NCI-H1930 (cell line): ENCODE data around the gene SLC22A8.
"Not testable (repeated sequence)": the region's sequence is repeated elsewhere in the genome, so short reads cannot be mapped to it uniquely, and the experiment has no call there.

ENCODE experiments used
- DNase-seq, 2 experiments: peaks; one replicate each; lab custom pipeline; 2025; lab: John Stamatoyannopoulos, UW

The SLC22A8 gene

DNA sequence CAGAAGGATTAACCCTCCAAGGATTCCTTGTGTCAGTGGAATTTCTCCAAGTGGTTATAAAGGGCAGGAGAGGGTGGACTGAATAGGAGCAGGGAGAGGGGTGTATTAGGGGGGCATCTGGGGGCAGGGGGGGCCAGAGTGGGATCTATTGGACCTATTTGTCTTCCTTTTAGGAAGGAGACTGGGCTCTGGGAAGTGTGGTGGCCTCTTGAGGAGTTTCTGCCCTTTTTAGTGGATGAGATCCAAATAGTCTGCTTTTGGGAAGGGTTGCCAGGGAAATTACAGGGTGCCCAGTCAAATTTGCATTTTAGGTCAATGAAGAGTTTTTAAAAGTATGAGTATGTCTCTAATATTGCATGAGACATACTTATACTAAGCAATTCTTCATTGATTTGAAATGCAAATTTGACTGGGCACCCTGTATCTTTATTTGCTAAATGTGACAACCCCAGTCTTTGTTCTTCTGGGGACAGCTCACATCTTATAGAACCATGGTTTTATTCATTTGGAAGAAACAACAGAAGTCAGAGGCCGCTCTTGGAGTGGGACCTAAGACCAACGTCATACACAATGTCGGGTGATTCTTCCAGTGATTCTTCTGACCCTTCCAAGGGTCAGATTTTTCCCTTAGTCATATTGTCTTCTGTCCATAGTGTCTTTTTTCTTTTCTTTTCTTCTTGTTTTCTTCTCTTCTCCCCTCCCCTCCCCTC lies 30.4 kb downstream of the SLC22A8 start:
- DNase-seq, result no peak

DNA sequence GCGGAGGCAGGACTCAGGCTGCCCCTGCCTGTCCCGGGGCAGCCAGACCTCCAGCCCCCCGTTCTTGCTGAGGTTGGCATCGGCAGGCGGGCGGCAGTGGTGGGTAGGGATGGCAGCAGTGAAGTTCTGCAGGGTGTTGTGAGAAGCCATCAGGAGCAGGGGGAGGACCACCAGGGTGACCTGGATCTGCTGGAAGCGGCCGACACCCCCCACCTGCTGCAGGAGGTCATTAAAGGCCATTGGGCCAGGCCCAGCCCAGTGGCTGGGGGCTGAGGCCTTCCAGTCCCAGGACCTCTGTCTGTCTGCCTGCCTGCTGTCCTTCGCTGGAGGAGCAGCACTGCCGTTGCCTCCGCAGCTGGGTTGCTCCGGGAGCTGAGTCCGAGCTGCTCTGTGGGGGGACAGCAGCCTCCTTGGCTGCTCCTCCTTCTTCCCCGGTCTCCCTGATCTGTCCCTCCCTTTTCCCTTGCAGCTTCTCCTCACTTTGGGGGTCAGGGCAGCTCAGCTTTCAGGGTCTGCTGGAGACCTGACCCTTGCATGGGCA lies 31.1 kb downstream of the SLC22A8 start, which contains the start of gene SLC22A6:
SLC22A6 (minus strand) TSS at position 517 of the 541 bp plus-strand sequence; CDS start at position 240, 277 bp downstream.
- no peak for DNase-seq

DNA sequence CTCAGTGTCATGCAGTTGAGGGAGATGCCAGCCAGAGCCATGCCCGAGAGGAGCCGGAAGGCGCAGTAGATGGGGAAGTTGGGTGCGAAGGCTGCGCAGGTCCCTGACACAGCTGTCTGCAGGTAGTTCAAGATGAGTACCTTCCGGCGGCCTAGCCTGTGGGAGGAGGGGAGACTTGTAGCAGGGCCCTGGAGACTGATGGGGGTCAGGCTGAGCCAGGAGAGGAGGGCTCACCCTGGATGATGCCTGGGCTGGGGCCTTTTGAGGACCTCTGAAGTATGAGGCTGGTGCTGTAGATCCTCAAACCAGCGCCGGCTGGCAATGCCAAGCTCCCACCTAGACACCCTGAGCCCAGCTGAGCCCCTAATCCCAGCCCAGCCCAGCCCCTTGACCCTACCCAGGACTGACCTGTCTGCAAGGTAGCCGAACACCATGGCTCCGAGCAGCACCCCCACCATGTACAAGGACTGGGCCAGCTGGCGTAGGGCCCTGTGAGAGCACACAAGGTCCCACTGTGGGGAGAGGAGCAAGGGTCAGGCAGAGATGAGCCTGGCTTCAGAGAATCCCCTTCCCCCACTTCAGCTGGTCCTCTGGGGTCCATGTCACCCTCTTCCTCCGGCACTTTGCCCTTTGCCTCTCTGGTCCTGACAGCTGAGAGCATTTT lies 32.0 kb downstream of the SLC22A8 start:
- DNase-seq, result no peak

DNA sequence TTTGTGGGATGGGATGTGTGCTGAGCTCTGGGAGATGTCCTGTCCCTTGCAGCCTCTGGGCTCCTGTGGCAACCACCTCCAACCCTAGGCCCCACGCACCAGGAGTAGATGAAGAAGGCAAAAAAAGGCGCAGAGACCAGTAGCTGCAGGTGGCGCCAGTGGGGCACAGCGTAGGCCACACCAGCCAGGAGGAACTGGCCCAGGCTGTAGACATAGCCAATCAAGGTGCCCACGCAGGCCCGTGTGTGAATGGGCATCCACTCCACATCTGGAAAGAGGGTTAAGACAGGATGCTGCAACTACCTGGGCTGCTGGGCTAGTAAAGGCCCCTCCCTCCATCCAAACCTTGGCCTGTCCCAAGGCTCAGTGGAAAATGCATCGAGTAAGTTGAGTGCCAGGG lies 33.9 kb downstream of the SLC22A8 start:
- no peak for DNase-seq

DNA sequence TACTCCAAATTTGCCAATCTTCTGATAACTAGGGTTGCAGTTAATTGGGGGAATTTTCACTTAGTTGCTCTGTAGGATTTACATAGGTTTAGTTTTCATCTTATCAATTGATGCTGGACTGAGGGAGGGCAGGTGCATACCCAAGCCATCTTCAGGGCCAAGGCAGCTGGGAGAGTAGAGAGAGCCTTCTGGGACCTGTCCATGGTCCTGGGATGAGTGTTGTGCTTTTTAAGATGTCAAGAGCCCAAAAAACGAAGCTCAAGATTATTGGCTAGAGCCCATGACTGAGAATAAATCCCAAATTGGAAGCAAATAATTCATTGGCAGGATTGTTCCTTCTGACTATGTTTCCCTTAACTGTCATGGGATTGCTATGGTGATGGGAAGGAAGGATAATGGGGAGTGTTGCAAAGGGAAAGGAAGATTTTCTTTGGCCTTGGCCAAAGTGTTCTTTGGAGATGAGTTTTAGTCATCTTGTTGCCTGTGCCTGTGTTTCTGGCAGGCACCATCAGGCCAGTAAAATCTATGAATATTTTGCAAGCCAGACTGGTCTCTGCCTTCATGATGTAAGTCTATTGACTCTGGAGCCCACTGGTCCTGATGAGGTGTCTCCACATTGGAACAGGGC lies 35.4 kb downstream of the SLC22A8 start:
- no peak for DNase-seq

DNA sequence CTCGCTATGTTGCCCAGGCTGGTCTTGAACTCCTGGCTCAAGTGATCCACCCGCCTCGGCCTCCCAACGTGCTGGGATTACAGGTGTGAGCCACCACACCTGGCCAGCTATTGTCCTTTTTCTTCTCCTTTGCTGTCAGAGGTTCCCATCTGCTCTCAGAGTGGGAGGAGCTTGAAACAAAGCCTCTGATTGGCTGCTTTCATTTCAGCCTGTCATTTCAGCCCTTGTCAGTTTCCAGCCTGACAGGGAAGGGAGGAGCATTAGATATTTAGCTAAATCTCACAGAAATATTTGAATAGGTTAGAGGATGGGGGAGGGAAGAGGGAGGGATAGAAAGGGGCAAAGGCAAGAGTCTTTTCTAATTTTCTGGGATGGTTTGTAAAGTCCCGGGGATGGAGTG lies 39.5 kb downstream of the SLC22A8 start:
- no peak for DNase-seq

DNA sequence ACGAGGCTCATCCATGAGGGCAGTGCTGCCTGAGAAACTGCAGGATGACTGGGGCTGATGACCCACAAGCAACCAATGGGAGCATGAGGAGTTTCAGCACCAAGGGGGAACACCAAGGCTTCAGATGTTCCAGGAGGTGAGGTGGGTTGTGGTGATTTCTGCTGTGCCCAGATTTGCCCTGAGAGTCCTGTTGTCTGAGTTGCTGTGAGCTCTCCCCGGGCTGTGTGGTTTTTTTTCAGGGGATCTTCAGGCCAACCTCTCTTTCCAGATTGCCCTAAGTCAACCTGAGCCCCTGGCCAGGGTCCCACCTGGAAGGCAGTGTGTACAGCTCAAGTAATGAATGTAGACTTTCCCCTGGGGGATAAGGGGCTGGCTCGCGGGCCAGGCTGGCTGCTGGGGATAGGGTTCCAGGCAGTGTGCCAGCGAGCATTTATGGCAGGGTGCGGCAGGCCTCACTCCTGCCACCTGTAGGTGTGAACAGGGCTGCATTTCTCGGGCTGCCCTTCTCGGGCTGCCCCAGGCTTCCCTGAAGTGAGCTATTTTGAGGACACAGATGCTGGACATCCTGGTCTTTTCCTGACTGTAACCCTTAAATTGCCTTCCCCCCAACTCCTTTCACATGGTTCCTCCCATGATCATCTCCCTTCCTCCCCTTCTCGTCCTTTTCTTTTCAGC lies 40.7 kb downstream of the SLC22A8 start:
- DNase-seq, result peak in 1 of 2 experiments; percentile 16

DNA sequence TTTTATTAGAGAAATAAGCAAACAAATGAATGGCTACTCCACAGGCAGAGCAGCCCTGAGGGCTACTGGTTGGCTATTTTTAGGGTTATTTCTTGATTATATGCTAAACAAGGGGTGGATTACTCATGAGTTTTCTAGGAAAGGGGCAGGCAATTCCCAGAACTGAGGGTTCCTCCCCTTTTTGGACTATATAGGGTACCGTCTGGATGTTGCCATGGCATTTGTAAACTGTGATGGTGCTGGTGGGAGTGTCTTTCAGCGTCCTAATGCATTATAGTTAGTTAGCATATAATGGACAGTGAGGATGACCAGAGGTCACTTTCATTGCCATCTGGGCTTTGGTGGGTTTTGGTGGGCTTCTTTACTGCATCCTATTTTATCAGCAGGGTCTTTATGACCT lies 50.1 kb downstream of the SLC22A8 start:
- DNase-seq, result no peak

DNA sequence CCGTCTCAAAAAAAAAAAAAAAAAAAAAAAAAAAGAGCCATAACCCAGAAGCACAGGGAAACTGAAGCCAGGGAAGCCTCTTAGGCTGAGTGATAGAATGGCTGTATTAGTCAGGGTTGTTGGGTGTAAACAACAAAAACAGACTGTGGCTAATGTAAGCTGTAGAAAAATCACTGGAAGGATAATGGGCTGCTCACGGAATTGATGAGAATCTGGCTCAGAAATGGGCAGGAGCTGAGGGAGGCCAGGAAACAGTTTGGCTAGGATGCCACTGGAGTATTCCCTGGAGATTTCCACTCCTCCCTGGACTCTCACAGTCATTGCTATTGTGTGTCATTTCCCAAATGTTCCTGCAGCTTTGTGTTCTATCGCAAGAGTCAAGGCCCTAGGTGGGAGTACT lies 53.2 kb downstream of the SLC22A8 start:
- no peak for DNase-seq

DNA sequence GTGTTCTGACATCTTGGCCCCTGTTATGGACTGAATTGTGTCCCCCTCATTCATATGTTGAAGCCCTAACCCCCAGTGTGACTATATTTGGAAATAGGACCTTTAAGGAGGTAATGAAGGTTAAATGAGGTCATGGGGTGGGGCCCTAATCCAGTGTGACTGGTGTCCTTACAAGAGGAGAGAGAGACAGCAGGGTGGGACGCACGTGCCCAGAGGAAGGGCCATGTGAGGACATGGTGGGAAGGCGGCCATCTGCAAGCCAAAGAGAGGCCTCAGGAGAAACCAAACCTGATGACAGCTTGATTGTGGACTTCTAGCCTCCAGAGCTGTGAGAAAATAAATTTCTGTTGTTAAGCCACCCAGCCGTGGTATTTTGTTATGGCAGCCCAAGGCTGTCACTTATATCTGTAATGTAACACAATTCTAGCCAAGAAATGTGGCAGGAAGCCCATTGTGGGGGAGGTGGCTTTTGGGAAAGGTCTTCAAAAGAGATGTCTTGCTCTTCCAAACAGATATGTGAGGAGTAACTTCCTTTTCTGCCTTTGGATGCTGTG lies 54.5 kb downstream of the SLC22A8 start:
- DNase-seq, result no peak

DNA sequence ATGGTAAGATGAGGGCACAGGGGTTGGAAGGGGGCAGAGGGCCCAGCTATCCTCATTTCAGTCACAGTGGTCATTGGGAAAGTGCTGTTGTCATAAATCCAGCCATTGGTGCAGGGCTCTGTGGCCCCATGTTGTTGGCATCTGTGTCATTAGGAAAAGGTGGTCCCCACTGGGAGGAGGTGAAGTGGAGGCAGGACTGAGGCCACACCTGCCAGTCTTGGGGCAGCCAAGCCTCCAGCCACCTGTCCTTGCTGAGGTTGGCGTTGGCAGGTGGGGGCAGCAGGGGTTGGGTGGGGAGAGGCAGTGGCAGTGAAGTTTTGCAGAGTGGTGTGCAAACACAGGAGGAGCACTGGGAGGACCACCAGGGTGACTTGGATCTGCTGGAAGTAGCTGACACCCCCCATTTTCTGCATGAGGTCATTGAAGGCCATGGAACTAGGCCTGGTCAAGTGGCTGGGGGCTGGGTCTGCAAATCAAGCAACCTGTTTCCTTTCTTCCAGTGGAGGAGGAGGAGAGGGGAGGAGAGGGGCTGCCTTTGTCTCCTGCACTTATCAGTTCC lies 56.1 kb downstream of the SLC22A8 start:
- no peak for DNase-seq

DNA sequence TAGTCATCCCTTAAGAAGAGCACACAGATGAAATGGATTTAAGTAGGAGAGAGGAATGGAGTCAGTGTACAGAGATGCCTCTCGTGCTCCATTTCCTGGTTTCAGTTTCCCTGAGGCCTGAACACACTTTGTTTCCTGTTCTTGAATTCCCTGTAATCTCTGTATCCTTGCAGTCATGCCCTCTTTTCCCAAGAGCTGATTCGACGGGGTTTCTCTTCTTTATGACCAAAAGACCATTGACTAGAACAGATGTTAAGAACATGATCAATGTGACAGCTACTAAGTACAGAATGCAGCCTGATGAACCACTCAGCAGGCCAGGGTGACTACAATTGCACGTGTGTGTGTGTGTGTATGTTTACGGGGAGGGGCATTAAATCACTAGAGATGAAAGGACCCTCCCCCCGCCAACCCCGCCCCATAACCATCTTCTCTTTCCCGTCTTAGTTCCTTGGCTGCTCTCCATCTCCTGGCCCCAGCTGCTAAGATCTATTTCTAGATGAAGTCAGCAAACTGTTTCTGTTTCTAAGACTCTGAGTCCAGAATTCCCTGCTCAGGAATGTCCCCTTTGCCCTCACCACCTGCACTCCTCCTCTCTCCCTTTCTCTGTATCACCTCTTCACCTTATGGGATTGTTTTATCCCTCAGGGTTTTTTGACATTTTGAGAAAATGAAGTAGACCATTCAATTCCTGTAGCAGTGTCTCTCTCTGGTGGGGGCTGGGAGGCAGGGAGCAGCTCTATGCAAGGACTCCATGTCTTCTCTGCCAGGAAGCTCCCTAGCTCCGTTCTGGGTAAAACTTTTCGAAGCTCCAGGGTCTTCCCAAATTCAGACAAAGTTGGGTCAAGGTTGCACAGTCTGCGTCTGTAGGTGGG lies 56.9 kb downstream of the SLC22A8 start:
- no peak for DNase-seq

DNA sequence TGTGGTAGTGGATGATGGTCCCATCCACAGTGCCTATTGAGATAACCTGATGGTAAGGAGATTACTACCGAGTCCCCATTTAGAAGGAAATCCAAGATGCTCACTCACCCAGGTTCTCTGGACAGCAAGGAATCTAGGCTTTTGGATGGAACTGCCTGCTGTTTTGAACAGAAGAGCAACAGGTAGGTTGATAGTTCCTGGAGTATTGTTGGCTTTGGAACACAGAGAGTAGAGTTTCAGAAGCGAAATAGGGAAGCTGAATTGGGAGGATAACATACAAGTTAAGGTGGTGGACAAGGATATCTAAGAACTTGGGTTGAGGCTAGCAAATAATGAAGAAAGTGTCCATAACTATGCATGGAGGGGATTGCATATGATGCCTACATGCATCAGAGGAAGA lies 58.5 kb downstream of the SLC22A8 start:
- no peak for DNase-seq

DNA sequence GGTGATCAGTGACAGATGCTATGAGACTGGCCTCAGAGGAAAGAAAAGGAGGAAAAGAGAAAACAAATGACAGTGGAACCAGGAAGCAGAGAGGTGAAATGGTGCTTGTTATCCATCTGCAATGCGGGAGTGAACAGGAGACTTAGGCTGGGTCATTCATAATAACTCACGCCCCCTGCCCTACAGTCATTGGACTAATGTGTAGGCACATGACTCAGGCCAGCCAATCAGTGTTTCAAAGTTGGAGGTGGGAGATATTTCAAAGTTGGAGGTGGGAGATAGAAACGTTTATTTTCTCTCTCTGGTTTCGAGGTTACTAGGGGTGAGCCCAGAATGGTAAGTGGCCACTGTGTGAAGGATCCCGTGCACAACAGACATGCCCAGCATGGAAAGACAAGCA lies 61.2 kb downstream of the SLC22A8 start:
- no peak for DNase-seq

DNA sequence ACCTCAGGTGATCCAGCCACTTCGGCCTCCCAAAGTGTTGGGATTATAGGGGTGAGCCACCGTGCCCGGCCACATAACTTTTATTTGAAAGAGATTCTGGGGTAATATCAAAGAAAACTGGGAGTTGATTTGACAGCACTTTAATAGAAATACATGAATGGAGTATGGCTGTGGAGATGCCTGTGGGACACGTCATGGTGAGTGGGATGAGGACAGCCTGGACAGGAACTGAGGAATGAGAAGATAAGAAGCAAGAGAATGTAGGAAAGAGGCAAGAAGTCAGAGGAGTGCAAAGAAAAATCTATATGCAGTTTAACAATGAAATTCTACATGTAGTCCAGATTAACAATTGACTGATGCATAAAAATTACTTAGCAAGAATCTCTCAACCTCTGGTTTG lies 61.8 kb downstream of the SLC22A8 start:
- no peak for DNase-seq

DNA sequence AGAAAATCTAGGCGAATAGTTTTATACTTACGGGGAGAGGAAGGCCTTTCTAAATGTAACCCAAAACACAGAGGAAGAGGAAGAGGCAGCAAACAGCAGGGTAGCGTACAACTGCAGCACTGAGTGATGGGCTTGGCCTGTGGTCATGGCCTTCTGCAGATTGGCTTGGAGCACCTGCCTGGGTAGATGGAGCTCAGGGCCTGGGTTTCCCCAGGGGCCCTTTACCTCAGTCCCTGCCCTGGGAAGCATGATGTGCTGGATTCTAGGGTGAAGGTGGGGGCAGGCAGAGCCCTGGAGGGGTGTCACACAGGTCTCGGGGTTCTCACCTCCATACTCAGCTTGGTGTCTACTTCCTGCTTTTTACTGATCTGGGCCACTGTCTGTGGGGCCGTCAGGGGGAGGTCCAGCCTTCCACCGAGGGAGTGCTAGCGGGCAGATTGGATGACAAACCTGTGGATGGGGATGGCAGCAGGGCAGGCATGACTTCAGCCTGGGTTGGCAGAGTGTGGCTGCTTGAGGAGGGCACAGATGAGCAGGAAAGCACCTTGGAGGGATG lies 66.8 kb downstream of the SLC22A8 start:
- no peak for DNase-seq

DNA sequence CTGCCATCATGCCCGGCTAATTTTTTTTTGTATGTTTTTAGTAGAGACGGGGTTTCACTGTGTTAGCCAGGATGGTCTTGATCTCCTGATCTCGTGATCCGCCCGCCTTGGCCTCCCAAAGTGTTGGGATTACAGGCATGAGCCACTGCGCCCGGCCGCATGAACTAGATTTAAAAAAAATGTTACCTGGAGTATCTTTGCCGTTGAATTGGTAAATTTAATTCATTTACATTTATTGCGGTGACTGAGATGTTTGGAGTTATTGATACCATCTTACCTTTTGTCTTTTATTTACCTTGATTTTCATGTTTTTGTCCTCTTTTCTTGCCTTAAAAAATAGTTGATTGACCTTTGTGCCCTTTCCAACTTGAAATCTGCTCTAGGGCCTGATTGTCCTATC lies 70.1 kb downstream of the SLC22A8 start:
- not testable (repeated sequence) for DNase-seq
